GM12801 (cell line): ENCODE results near the gene MINDY3.

Source experiments
- TF ChIP-seq, protein P1 (sequence below): IDR thresholded peaks from one replicate; pipeline ENCODE4 v1.5.1; 2011; ENCODE audit warnings: control low read depth; ENCODE audit not compliant: insufficient read length; ENCODE audit errors: extremely low read depth

The MINDY3 gene

GRCh38 chr10:15863733-15864132 lies 3.4 kb upstream of the MINDY3 start:
- TF ChIP-seq, protein P1, sequence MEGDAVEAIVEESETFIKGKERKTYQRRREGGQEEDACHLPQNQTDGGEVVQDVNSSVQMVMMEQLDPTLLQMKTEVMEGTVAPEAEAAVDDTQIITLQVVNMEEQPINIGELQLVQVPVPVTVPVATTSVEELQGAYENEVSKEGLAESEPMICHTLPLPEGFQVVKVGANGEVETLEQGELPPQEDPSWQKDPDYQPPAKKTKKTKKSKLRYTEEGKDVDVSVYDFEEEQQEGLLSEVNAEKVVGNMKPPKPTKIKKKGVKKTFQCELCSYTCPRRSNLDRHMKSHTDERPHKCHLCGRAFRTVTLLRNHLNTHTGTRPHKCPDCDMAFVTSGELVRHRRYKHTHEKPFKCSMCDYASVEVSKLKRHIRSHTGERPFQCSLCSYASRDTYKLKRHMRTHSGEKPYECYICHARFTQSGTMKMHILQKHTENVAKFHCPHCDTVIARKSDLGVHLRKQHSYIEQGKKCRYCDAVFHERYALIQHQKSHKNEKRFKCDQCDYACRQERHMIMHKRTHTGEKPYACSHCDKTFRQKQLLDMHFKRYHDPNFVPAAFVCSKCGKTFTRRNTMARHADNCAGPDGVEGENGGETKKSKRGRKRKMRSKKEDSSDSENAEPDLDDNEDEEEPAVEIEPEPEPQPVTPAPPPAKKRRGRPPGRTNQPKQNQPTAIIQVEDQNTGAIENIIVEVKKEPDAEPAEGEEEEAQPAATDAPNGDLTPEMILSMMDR: no peak

GRCh38 chr10:15863323-15863722 lies 3.0 kb upstream of the MINDY3 start:
- TF ChIP-seq, protein P1: no peak

GRCh38 chr10:15860692-15861201 lies 440 bp upstream of the MINDY3 start:
- TF ChIP-seq, protein P1: no peak

- TF ChIP-seq, protein P1: no peak
Measured at GRCh38 chr10:15859509-15859905, 800 bp downstream of the MINDY3 start.

DNA sequence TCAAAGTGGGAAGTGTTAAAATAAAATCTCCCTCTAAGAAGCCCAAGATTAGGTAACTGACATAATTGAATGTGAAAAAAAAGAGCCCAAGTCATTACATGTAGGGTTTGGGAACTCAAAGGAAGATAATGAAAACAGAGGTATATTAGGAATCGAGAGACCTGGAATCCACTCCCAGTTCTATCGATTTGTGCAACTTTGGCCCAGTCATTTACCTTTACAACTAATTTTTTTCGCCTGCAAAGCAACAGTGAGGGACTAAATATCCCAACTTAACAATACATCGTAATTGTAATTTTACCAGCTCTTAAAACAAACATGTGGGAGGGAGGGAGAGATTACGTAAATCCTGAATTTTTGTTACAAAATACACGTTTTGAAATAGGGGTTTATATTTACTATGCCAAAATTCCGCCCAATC lies 1.4 kb downstream of the MINDY3 start:
- TF ChIP-seq, protein P1: no peak

DNA sequence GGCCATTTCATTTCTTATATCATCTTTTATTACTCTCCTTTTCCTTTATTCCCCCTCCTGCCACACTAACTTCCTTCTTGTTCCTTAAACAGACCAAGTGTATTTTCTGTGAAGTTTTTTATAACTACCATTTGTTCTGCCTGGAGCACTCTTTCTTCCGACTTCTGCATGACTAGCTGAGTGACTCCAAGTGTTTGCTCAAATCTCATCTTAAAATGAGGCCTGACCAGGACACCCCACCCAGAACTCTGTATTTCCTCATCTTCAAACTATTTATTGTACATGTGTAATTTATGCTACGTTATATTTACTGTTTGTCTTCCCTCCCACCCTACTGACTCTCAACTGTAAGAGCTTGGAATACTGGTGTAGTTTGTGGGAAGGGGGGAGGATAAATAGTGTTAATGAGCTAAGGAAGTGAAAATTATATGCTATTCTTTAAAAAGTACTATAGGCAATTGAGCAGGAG lies 3.2 kb downstream of the MINDY3 start:
- TF ChIP-seq, protein P1: no peak

DNA sequence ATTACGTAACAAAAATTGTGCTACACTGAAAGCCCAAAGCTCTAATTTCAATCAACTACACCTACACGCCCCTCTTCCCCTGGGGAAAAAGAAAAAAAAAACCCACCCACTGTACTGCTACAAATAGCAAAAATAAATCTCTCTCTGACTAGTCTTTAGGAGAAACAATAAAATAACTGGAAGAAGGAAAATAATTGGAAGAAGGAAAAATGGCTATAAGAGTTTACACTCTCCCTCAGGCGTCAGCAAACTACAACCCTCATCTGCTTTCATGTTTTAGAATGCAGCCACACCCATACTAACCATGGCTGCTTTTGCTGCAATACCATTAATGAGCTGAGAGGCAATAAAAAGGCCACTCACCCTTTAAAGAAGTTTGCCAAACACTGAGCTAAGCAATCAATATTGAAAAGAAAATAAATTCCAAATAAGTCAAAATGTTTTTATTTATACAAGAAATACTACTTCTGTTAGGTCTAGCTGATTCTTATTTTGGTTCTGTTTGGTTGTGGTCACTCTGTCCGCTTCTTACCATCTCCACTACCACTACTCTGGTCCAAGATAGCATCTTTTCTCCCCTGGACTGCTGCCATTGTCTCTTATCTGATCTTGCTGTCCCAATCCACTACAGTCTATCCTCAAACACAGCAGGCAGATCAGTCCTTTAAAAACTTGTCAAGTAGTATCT lies 3.8 kb downstream of the MINDY3 start:
- TF ChIP-seq, protein P1: no peak
